SK-N-SH (cell line): Measurements from ENCODE around the gene KANK3.

Experiments
- JUND ChIP-seq: IDR thresholded peaks from 2 replicates; pipeline ENCODE4 v1.4.0; 2012
- MXI1 ChIP-seq: IDR thresholded peaks from 2 replicates; pipeline ENCODE4 v1.6.1; 2012; ENCODE audit warnings: mild to moderate bottlenecking, low read depth, low read length, improper control_type of control experiment
- NRF1 ChIP-seq: IDR thresholded peaks from 2 replicates; pipeline ENCODE4 v1.6.1; 2012; ENCODE audit warnings: low read depth, mild to moderate bottlenecking, low read length
- TEAD4 ChIP-seq: IDR thresholded peaks from 2 replicates; pipeline ENCODE4 v1.4.0; 2012; ENCODE audit warnings: mild to moderate bottlenecking, borderline replicate concordance; ENCODE audit not compliant: insufficient read depth
- TF ChIP-seq, protein P1 (sequence below): fragments of 200-600 bp; sonication (generic); IDR thresholded peaks from 2 replicates; pipeline ENCODE4 v1.6.1; 2017; ENCODE audit warnings: antibody characterized with exemption, mild to moderate bottlenecking, moderate library complexity

DNA sequence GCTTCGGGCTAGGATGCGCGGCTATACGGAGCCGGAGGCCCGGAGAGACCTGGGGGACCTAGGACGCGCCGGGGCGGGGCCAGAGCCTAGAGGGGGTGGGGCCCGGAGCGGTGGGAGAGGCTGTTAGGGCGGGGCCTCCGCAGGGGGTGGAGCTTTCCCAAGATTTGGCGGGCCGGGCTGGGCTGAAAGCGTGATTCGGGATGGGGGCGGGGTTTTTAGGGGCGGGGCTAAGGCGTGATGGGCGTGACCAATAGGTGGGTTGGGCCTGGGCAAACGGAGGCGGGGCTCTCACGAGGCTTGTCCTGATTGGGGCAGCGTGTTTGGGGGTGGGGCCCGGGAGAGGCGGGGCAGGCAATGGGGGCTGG, 47.5 kb upstream of the KANK3 start:
- TF ChIP-seq MXI1 (no peak), NRF1 (no peak), TEAD4 (no peak), JUND (no peak)
- TF ChIP-seq, protein P1, sequence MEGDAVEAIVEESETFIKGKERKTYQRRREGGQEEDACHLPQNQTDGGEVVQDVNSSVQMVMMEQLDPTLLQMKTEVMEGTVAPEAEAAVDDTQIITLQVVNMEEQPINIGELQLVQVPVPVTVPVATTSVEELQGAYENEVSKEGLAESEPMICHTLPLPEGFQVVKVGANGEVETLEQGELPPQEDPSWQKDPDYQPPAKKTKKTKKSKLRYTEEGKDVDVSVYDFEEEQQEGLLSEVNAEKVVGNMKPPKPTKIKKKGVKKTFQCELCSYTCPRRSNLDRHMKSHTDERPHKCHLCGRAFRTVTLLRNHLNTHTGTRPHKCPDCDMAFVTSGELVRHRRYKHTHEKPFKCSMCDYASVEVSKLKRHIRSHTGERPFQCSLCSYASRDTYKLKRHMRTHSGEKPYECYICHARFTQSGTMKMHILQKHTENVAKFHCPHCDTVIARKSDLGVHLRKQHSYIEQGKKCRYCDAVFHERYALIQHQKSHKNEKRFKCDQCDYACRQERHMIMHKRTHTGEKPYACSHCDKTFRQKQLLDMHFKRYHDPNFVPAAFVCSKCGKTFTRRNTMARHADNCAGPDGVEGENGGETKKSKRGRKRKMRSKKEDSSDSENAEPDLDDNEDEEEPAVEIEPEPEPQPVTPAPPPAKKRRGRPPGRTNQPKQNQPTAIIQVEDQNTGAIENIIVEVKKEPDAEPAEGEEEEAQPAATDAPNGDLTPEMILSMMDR, result no peak
